Gastrocnemius medialis (tissue), 4 donors: ENCODE measurements around the gene IDUA. TPM values are rescaled to one million over a fixed set of nuclear protein-coding genes. Genes with fewer than 3 reads are reported as not detected.
"Not testable (repeated sequence)": the region's sequence is repeated elsewhere in the genome, so short reads cannot be mapped to it uniquely, and the experiment has no call there.

Experiments
- ATAC-seq, 2 donors: fragments of 150-250 bp; one replicate each; pipeline ENCODE4 v1.9.1; 2016
- DNase-seq, 2 donors: peaks; one replicate each; pipeline ENCODE4 v3.0.0-alpha.2; 2019
- H3K27ac ChIP-seq, 4 donors: fragments of 200-600 bp; sonication (generic); 1 replicate in 1 of 4; 2 replicates in 3 of 4; pipeline ENCODE4 v1.5.1; 2016 to 2018; ENCODE audit warnings: mild to moderate bottlenecking in 2 of 4, moderate library complexity in 1 of 4
- H3K27me3 ChIP-seq, 3 donors: fragments of 200-600 bp; sonication (generic) in 2 of 3; 1 replicate in 1 of 3; 2 replicates in 2 of 3; pipeline versions ENCODE4 v1.5.1 to v1.6.0; 2016 to 2019; ENCODE audit warnings: mild to moderate bottlenecking in 1 of 3, moderate library complexity in 1 of 3
- H3K36me3 ChIP-seq, 2 donors: fragments of 200-600 bp; sonication (generic) in 1 of 2; one replicate each; pipeline ENCODE4 v1.5.1; 2017 to 2018
- H3K4me1 ChIP-seq, 2 donors: fragments of 200-600 bp; sonication (generic) in 1 of 2; one replicate each; pipeline ENCODE4 v1.5.1; 2016 to 2017; ENCODE audit warnings: mild to moderate bottlenecking in 2 of 2
- H3K4me3 ChIP-seq, 4 donors: fragments of 200-600 bp; sonication (generic) in 3 of 4; 1 replicate in 1 of 4; 2 replicates in 3 of 4; pipeline ENCODE4 v1.5.1; 2016 to 2019; ENCODE audit warnings: mild to moderate bottlenecking in 2 of 4
- H3K9me3 ChIP-seq, 3 donors: fragments of 200-600 bp; sonication (generic) in 2 of 3; 1 replicate in 1 of 3; 2 replicates in 2 of 3; pipeline ENCODE4 v1.5.1; 2016 to 2019
- POLR2A ChIP-seq, 2 donors: fragments of 450-650 bp; IDR thresholded peaks; one replicate each; pipeline ENCODE4 v1.6.1; 2017; ENCODE audit warnings: antibody characterized with exemption in 2 of 2, mild to moderate bottlenecking in 2 of 2, moderate library complexity in 2 of 2
- in situ Hi-C, 4 donors: fragments of 200-750 bp; cut with MboI; loops; one replicate each; pipeline versions ENCODE4 v1.15.0 to v1.8.0; 2017; ENCODE audit warnings: low sequenced_read_pairs in 4 of 4
- intact Hi-C: fragments of 100-400 bp; cut with DNase I; formaldehyde crosslinking; loops from one replicate; pipeline ENCODE4 v1.15.1; 2023; ENCODE audit warnings: low total_unique reads
- total RNA-seq, 4 donors: library from RNA; depleted of rRNA; stranded (reverse); fragments of >200 nt; gene quantifications; one replicate each; pipeline versions ENCODE4 v1.1.0 to v1.2.3, GENCODE V29; 2016
- TF ChIP-seq, protein P1 (sequence below), 5 experiments: fragments of 450-650 bp in 3 of 5; fragments of 200-600 bp in 2 of 5; sonication (generic) in 2 of 5; IDR thresholded peaks in 4 of 5; conservative IDR thresholded peaks in 1 of 5; 1 replicate in 4 of 5; 2 replicates in 1 of 5; pipeline ENCODE4 v1.5.1; 2016 to 2019; ENCODE audit warnings: antibody characterized with exemption in 5 of 5, mild to moderate bottlenecking in 3 of 5, moderate library complexity in 3 of 5

IDUA gene
- total RNA-seq, 4 donors from 2014 or later, result 0.12 to 10.8 (median 2.4) TPM

DNA sequence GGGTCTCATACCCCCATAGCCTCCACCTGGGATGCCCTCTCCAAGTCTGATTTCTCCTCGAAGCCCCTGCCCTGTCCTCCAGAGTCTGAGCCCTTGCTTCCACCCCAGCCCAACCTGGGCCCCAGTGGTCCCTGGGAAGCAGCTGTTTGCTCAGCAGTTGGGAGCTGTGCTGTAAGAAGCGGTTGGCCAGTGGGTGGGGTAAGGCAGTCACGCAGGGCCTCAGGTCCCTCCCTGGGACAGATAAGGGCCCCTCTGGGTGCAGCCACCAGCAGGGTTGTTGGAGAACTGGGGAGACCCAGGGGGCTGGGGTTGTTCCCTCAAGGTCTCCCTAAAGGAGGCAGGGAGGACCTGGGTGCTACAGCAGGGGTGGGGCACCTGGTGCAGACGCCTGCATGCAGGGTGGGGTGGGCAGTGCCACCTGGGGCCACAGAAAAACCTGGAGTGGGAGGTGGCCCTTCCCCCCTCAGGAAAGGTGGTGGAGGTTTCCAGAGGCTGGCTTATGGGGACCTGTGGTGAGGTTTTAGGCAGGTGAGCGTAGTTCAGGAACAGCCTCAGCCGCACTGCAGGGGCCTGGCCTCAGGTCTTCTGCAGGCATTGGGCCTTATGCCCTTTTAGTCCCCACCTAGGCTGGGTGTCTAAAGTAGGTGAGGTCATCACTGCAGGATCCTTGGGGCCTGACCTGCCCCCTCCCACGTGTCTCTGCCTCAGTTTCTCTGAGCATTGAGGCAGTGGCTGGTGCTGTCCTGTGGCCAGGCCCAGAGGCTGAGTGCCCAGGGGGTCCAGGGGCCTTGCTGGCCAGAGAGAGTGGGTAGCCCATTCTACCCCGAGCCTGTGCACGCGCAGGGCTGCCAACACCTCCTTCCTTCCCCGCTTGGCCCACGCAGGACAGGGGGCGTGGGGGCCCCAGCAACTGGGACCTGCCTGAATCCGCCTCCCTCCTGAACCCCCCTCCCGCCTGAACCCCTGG lies 9.5 kb downstream of the IDUA start:
- no peak for TF ChIP-seq POLR2A (IDR thresholded peaks at IDR 0.05)
- TF ChIP-seq, protein P1, sequence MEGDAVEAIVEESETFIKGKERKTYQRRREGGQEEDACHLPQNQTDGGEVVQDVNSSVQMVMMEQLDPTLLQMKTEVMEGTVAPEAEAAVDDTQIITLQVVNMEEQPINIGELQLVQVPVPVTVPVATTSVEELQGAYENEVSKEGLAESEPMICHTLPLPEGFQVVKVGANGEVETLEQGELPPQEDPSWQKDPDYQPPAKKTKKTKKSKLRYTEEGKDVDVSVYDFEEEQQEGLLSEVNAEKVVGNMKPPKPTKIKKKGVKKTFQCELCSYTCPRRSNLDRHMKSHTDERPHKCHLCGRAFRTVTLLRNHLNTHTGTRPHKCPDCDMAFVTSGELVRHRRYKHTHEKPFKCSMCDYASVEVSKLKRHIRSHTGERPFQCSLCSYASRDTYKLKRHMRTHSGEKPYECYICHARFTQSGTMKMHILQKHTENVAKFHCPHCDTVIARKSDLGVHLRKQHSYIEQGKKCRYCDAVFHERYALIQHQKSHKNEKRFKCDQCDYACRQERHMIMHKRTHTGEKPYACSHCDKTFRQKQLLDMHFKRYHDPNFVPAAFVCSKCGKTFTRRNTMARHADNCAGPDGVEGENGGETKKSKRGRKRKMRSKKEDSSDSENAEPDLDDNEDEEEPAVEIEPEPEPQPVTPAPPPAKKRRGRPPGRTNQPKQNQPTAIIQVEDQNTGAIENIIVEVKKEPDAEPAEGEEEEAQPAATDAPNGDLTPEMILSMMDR (IDR thresholded peaks at IDR 0.05 in 4 of 5, conservative IDR thresholded peaks at IDR 0.05 in 1 of 5), result no peak
- no peak for DNase-seq
- in situ Hi-C loops (no loop called here), intact Hi-C loops (no loop called here)
- Histone ChIP-seq H3K27ac (no peak overlapping the region), H3K27me3 (peaks cover 43 to 49% (median 45%) of the 10 kb centered on the region in 3 donors), H3K4me1 (peaks cover 7 to 8% of the 10 kb centered on the region in 2 donors), H3K36me3 (no peaks in the 10 kb centered on the region), H3K4me3 (no peak overlapping the region), H3K9me3 (no peaks in the 10 kb centered on the region)
- no peak for ATAC-seq

DNA sequence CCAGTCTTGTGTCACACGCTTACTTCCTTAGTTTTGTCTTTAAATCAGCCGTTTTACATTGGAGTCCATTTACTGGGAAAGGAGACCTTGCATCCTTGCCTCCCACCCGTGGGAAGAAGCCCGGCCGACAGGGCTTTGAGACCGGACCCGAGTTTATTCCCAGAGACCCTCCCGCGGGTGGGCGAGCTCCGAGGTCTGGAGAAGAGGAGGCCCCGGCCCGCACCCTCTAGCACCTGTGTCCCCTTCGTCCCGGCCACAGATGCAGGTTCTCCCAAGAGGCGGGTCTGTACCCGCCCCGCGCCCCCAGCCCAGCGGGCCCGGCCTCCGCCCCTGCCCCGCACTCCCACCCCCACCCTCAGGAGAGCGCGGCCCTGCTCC lies 10.1 kb downstream of the IDUA start:
- Histone ChIP-seq H3K4me1 (peaks cover 7 to 8% of the 10 kb centered on the region in 2 donors), H3K9me3 (no peaks in the 10 kb centered on the region), H3K27ac (no peak overlapping the region), H3K36me3 (no peaks in the 10 kb centered on the region), H3K27me3 (peaks cover 50 to 56% (median 52%) of the 10 kb centered on the region in 3 donors), H3K4me3 (peak overlapping the region in 1 of 4 donors; percentile 38)
- no peak for DNase-seq
- in situ Hi-C loops (no loop called here), intact Hi-C loops (no loop called here)
- no peak for ATAC-seq
- TF ChIP-seq POLR2A (IDR thresholded peaks at IDR 0.05), result no peak
- TF ChIP-seq, protein P1 (IDR thresholded peaks at IDR 0.05 in 4 of 5, conservative IDR thresholded peaks at IDR 0.05 in 1 of 5), result no peak

DNA sequence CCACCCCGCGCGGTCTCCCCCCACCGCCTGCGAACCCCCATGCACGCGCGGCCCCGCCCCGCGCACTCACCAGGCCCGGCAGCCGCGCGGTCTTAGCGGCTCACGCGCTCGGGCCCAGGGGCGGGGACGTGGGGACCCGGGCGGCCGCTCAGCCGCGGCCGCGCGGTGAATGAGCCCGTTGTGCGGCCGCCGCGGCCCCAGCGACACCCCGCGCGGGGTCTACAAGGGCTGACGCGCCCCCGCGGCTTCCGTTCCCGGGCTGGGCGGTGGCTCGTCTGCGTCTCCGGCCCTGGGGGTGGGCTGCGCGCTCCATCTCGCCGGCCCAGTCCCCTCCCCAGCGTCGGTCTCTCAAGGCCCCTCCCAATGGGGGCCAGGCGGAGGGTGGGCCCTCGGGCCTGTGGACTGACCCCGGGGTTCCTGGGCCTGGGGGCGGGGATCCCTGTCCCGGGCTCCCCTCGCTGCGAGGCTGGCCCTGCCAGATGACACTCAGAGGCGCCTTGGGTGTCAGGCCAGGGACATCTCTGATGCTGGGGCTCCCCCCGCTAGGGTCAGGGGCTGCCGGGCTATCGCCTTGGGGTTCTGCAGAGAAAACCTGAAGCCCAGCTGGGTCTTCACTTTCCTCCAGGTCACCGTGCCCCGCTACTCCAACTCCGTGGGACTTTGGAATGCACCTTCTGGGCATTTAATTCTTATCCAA lies 10.7 kb downstream of the IDUA start:
- H3K4me3 ChIP-seq, result peak overlapping the region; percentile 19 to 43 (median 33)
- in situ Hi-C loops, result no loop called here
- no peak overlapping the region for H3K27ac ChIP-seq
- DNase-seq, result no peak
- intact Hi-C loops, result no loop called here
- no peaks in the 10 kb centered on the region for H3K36me3 ChIP-seq
- H3K4me1 ChIP-seq, result peaks cover 8 to 9% of the 10 kb centered on the region in 2 donors
- H3K27me3 ChIP-seq, result peaks cover 55 to 61% (median 57%) of the 10 kb centered on the region in 3 donors
- TF ChIP-seq POLR2A (IDR thresholded peaks at IDR 0.05), result no peak
- TF ChIP-seq, protein P1 (IDR thresholded peaks at IDR 0.05 in 4 of 5, conservative IDR thresholded peaks at IDR 0.05 in 1 of 5), result no peak
- H3K9me3 ChIP-seq, result no peaks in the 10 kb centered on the region
- ATAC-seq, result no peak

DNA sequence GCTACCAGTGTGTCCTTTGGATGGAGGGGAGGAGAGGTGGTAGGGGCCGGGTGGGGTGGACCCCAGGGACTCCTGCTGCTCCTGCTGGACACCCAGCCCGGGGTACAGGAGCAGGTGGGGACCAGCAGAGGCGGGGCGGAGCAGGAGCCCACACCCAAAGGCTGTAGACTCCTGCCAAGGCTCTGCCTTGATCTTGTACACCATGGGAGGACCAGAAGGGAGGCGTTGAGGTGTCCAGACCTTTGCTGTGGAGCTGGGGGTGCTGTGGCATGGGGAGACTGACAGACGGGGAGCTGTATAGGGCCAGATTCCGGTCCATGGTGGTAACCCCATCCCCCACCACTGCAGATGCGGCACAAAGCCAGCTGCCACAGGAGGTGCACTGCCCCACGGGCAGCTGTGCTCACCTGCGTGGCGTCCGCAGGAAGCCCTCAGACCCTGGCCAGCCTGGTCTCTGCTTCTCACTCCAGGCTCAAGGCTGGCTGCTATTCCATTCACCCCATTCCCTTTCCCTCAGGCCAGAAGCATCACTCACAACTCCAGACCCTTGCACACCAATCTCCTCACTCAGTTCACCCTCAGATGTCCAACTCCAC lies 11.3 kb downstream of the IDUA start:
- peaks cover 8 to 13% of the 10 kb centered on the region in 2 donors for H3K4me1 ChIP-seq
- peaks cover 60 to 67% (median 64%) of the 10 kb centered on the region in 3 donors for H3K27me3 ChIP-seq
- H3K9me3 ChIP-seq, result no peaks in the 10 kb centered on the region
- in situ Hi-C loops (no loop called here), intact Hi-C loops (no loop called here)
- peak overlapping the region in 2 of 4 donors; percentile 28 to 43 for H3K4me3 ChIP-seq
- H3K27ac ChIP-seq, result no peak overlapping the region
- no peaks in the 10 kb centered on the region for H3K36me3 ChIP-seq
- ATAC-seq (peak in 1 of 2 donors; percentile 34), DNase-seq (no peak)
- TF ChIP-seq POLR2A (IDR thresholded peaks at IDR 0.05), result no peak

DNA sequence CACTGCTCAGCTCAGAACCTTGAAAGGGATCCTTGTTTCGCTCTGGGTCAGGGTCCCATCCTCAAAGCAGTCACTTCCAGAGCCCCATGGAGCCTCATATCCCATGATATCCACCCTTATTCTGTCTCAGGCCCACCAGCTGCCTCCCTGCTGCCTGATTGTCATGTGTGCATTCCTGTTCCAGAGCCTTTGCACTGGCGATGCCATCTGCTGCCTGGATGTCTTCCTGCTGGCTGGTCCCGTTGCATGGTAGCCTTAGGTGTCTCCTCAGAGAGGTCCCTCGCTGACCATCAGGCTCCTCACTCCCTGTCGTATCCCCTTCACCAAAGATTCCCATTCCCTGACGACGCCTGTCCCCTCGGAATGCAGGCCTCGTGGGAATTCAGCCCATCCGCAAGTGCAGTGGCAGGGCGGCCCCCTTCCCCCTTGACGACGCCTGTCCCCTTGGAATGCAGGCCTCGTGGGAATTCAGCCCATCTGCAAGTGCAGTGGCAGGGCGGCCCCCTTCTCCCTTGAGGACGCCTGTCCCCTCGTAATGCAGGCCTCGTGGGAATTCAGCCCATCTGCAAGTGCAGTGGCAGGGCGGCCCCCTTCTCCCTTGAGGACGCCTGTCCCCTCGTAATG lies 12.5 kb downstream of the IDUA start:
- DNase-seq, ATAC-seq, intact Hi-C loops, H3K27ac ChIP-seq, H3K4me3 ChIP-seq, H3K9me3 ChIP-seq, H3K36me3 ChIP-seq, in situ Hi-C loops: not testable (repeated sequence)
- peaks cover 72 to 78% (median 75%) of the 10 kb centered on the region in 3 donors for H3K27me3 ChIP-seq
- H3K4me1 ChIP-seq, result peaks cover 8 to 13% of the 10 kb centered on the region in 2 donors
